GM19099 (cell line): Measurements from ENCODE around the gene ADNP.

Experiments
- POLR2A ChIP-seq: IDR thresholded peaks from 3 replicates; pipeline ENCODE4 v1.6.1; 2011; ENCODE audit warnings: low read depth; ENCODE audit not compliant: insufficient read length; ENCODE audit errors: extremely low read depth

The ADNP gene

GRCh38 chr20:50855498-50856474, 75.5 kb downstream of the ADNP start:
- no peak for TF ChIP-seq POLR2A

- no peak for TF ChIP-seq POLR2A
Measured at GRCh38 chr20:50854506-50855249, 76.6 kb downstream of the ADNP start.

GRCh38 chr20:50852085-50852484, 79.2 kb downstream of the ADNP start:
- no peak for TF ChIP-seq POLR2A

- no peak for TF ChIP-seq POLR2A
Measured at GRCh38 chr20:50850721-50851286, 80.4 kb downstream of the ADNP start.

GRCh38 chr20:50848846-50849673, 82.2 kb downstream of the ADNP start:
- no peak for TF ChIP-seq POLR2A

- no peak for TF ChIP-seq POLR2A
Measured at GRCh38 chr20:50848341-50848808, 82.9 kb downstream of the ADNP start.

GRCh38 chr20:50845566-50846215, 85.5 kb downstream of the ADNP start:
- TF ChIP-seq POLR2A = no peak

GRCh38 chr20:50844430-50845100, 86.7 kb downstream of the ADNP start:
- TF ChIP-seq POLR2A = peak; percentile 48

GRCh38 chr20:50843331-50844276, 87.6 kb downstream of the ADNP start:
- no peak for TF ChIP-seq POLR2A

- no peak for TF ChIP-seq POLR2A
Measured at GRCh38 chr20:50842821-50843220, 88.4 kb downstream of the ADNP start.
